NCI-H82 (cell line): ENCODE measurements around the gene NATD1.
A peak's percentile ranks its signal among the peaks of the same experiment; 100 is the strongest.

Experiments used
- DNase-seq: peaks from one replicate; lab custom pipeline; 2025; lab: John Stamatoyannopoulos, UW

NATD1 gene

DNA sequence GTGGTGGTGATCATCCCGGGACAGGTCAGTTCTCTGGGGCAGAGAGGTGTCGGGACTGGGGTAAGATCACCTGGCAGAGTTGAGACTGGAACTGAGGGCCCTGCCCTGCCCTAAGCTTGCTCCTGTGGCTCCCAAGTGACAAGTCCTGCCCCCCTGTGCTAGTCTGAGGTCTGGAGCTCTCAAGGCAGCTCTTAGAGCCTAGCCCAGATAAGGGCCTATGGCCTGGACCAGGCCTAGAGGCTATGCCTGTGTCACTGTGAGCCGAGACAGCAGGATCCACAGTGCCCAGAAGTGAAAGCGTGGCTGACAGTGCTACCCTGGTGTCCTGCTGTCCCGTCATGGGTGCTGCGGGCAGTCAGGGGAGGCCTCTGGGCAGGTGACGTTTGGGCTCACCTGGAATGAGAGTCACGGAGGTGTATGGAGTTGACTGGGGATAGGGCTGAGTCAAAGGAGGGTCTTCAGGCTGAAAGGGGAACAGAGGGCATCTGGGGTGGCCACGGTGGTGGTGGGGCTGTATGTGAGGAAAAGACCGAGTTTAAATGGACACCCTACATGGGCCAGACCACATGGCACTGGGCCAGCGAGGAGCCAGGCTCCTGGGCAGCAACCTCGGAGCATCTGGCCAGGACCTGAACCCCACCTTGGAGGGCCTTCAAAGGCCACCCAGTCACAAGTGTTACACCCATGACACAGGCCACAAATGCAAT, 5.5 kb downstream of the NATD1 start:
- DNase-seq: no peak

DNA sequence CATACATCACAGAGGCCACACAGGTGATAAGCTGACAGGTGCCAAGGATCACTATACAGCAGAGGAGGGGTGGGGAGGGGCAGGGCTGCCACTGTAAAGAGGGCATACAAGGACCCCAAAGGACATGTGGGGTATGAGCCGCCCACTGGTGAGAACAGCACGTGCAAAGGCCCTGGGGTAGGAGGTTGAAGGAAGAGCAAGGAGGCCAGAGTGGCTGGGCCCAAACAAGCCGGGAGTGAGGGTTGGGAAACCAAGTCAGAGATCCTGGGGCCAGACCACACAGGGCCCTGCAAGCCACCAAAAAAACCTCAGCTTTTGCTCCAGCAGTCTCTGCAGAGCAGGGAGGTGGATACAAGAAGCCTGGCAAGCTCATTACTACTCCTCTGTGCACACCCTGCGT, 6.5 kb downstream of the NATD1 start:
- no peak for DNase-seq

DNA sequence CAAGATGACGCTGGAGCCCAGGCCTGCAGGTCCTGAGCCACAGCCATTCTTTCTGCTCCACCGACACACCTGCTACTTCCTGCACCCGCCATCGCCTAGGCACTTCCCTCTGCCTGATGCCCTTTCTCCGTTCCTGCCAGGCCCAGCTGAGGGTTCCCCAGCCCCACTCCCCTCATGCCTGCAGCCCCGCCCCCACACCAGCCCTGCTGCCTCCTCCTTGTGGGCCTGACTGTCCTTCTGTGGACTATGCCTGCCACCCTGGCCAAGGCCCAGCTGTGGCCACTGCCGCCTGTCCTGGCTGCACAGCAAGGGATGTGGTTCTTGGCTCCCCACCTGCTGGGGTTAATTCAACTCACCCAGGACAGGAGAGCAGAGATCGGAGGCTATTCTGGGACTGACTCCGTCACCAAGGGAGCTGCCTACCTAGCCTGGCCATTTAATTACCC, 7.5 kb downstream of the NATD1 start:
- no peak for DNase-seq

DNA sequence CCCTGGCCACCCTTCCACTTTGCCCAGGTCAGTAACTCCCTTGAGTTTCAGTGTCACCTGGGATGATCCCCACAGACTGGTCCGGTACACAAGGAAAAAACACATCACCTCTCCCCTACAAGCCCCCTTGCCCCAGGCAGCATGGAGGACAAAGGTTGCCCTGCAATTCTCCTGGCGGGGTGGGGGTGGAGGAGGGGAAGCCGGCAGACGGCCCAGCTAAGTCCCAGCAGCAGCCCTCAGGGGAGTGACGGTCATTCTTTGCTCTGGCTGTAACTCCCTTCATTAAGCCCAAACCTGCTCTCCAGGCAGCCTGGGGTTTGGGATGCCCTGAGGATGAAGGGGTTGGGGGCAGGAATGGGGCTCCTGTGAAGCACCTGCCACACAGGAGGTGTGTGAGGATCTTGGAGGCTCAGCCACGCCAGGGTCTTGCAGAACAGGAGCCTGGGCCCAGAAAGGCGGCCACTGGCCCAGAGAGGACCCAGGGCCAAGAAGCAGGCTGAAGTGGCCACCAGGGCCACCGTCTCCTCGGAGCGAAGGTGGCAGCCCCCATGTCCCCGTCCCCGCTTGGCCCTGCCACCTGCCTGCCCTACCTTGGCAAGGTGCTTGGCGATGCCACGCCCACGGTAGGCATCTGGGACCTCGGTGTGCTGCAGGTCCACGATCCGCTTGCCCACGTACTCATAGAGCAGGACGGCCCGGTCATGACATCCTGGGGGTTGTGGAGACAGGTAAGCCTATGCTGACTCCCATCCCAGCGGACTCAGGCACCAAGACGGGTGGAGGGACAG, 9.5 kb downstream of the NATD1 start:
- no peak for DNase-seq

DNA sequence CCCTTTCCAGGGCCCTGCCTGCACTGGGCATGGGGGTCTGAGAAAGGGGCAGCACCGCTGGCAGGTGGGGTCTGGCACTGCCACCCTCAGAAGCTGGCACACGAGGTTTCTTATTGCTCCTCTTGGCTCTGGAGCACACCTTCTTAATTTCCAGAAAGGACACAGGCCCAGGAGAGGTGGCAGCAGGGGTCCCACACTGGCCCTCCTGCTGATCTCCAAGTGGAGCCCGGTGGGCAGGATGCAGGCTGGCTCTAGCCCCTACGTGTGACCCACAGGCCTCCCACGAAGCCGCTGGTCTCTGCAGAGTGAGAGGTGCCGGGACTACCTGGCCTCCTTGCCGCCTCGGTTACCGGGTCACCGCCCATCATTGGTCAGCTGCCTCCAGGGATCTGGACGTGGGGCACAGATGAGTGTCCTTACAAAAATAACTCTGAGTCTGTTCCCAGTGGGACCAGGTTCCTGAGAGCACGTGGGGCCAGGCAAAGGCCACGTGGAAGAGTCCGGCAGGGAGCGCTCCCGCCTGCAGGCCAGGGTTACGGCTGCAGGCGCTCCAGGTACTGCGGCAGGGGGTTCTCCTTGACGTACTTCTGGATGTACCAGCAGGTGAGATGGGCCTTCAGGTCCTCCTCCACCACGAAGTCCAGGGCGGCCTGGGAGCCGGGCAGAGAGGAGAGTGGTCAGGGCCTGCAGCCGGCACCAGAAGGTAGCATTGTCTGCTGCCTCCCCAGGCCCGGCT, 10.3 kb downstream of the NATD1 start:
- no peak for DNase-seq

DNA sequence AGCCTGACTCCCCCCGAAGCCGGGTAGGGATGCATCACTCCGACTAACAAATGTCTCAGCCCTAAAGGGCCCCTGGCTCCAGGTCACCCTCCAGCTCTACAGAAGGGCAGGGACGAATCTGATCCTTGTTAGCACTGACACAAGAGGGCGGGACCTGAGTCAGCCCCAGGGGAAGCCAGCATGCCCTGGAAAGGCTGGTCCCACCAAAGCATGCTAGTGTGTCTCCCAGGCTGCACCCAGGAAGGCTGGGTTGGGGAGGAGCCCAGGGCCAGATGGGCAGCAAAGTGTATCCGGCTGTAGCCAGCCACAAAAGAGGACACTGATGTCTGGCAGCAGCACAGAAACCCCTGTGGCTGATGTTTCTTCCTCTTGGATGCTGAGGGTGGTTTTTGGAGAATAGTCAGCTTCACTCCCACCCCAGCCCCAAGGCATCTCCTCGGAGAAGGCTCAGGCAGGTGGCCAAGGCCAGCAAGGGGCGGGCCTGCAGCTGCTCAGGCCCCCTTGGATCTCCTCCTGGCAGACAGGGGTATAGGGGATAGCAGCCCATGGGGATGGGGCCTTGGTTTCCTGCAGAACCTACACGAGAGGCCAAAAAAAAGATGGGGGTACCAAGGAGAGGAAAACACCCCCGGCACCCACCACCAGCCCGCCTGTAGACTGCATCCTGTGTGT, 11.0 kb downstream of the NATD1 start:
- no peak for DNase-seq

DNA sequence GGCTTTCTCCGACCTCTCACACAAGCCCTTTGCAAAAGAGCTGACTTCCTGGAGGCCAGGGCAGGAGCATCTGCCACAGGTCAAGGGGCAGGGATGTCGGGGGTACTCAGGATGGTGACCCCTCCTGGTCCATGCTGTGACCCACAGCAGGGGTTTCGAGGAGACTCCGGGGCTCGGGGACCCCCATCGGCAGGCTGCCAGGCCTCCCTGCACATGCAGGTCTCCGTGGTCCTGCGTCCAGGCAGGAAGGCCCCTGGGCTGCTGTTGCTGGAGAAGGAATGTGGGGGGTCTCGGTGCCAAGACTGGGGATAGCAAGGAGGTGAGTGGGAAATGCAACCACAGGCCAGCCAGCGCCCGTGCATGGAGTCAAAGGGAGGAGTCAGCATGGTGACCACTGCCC, 11.6 kb downstream of the NATD1 start:
- DNase-seq: no peak

DNA sequence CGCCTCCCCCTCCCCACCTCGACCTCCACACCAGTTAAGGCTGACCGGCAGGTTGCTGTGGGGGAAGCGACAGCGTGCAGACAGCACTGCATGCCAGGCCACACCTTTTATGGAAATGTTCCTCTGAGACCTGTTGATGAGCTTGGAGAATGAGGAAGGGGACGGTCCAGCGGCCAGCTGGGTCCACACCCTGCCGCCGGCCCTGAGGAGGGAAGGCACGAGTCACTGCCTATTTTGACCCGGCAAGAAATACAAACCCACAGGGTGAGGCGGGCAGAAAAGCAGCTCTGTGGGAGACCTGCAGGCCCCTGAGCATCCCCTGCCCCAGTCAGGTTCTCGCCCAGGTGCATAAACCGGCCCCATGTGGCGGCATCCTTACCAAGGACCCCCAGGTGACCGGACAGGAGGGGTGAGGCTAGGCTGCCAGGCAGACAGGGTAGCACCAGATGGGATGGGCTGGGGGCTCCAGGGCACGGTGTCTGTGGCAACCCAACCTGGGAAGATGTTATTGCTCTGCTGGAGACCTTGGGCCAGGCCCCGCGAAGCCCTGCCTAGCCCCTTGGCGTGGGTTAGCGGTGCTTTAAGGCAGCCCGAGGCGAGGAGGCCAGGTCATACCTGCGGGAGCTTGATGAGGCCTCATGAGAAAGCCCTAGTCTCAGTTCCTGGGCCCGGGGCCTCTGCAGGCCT, 12.7 kb downstream of the NATD1 start:
- DNase-seq: no peak

DNA sequence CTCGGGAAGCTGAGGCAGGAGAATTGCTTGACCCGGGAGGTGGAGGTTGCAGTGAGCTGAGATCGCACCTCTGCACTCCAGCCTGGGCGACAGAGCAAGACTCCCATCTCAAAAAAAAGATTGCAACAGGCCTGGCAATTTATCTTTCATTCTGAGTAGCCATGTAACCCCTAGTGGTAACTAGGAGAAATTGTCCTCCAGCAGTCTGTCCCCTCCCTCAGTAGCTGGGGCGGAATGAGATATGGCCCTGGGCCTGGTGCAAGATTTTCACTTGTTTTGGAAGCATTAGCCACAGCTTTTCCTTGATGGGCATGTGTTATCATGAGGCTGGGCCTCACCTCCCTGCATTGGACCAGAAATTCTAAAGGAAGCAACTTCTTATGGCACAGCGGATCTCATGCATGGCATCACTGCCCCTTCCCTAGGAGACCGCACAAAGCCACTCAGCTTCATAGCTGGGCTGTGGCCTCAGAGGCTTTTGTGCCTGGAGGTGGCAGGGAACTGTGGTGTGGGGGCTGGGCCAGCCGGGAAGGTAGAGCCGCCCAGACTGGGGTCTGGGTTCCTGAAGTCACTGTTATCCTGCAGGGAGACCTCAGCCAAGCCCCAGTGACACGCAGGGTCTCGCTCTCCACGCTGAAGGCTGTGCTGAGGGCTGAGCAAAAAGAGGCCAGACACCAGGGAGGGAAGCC, 13.4 kb downstream of the NATD1 start:
- peak; percentile 64 for DNase-seq

DNA sequence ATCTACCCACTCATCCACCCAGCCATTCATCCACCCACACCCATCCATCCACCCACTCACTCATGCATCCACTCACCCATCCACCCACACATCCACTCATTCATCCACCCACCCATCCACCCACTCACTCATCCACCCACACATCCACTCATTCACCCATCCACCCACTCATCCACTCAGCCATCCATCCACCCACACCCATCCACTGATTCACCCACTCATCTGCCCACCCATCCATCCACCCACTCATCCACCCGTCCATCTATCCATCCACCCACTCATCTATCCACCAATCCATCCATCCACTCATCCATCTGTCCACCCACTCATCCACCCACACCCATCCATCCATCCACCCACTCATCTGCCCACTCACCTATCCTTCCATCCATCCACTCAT, 17.3 kb downstream of the NATD1 start:
- DNase-seq: no peak

DNA sequence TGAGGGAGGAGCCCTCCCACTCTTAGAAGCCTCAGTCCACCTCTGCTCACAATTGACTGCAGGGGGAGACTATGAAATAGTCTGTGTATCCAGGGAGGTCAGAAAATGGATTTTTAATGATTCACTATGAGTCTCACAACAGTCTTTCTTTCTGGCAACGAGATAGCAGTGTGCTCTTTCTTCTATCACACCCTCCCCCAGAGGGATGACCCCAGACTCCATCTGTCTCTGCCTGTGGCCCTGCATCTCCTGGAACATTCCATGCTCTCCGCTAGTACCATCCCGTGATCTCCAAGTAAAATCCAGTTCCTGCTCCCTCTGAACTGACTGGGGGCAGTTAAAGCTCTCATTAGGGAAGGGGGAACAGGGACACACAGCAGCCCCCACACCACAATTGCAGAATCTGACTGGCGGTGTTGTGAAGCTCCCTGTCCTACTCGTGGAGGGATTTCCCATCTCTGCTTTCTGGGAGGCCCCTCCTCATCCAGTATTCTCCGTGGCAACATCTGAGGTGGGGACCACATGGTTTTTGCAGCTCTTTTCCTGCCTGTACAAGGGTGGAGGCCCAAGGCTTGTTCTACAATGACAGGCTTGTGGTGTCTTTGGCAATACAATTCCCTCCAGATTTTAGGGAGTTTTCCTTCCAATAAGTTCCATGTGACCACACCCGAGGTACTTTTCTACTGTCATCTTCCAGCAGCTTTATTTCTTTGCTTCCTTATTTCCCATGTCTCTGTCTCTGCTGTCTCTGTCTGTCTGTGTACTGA, 19.4 kb downstream of the NATD1 start:
- DNase-seq: no peak

DNA sequence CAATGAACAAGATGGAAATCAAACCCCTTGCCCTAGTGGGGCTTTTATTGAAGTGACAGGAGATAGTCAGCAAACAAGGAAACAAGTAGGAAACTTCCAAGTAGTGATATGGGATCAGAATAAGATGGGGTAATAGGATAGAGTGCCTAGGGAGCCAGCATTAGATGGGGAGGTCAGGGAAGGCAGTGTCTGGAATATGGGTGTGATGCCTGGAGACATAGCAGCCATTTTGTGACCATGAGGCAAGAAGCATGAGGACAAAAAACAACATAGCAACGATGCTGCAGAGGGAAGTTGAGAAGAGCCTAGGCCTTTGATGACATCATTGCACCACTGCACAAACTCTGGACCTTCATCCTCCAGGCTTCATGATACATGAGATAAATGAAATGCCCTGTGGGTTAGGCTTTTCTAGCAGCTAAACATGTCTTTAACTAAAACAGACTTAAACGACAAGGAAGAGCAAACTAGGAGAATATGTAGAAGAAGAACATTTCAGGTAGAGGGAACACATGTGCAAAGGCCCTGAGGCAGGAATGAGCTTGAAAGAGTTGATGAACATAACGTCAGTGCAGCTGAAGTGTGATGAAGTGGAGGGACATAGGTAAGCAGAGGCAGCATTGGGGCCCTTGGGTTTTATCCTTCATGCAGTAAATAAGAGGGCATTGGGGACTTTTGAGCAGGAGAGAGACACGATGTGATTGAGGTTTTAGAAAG, 21.0 kb downstream of the NATD1 start:
- DNase-seq: no peak

DNA sequence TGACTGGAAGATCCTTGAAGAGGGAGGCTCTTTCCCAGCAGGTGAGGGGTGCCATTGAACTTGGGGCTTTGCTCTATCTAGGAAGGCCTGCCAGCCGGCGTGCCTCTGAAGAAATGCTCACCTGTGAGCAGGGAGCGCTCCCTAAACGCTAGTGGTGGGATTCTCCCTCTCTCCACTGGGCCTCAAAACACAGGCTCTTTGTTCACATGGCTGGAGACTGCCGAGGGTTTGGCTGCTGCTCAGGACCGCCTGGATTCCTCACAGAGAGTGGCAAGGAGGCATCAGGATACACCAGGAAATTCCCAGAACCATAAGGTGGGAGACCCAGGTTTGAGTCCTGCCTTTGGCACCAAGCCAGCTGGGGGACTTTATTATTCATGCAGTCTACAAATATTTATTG, 21.7 kb downstream of the NATD1 start:
- DNase-seq: no peak

DNA sequence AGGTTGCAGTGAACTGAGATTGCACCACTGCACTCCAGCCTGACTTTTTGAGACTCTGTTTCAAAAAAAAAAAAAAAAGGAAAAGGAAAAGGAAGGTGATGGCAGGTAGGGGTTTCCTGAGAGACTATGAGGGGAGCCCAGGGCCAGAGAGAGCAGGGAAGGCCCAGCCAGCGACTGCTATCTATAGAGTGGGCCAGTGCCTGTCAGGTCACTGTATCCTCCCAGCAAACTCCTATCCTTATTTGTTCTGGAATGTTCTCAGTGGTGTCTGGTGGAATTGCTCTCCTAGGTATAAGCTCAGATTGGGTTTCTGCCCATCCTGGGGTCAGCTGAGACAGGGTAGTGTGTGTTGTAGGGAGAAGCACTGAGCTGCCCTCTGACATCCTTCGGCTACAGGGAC, 24.4 kb downstream of the NATD1 start:
- no peak for DNase-seq

DNA sequence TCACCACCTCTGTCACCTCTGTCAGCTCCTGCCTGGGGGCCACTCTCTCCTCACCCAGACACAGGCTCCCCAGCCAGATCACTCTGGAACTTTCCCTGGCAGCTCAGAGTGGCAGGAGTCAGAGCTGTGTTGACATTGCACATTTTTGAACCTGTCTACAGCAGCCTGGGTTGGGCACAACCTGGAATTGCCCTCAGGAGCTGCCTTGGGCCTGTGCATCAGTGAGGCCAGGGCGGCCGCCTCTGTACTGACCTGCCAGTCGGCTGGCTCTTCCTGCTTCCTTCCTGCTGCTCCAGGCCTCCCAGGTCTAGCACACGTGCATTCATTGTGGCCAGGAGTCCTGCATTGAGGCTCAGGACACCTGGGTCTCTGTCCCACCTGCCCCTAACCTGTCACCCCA, 25.1 kb downstream of the NATD1 start:
- DNase-seq: no peak

DNA sequence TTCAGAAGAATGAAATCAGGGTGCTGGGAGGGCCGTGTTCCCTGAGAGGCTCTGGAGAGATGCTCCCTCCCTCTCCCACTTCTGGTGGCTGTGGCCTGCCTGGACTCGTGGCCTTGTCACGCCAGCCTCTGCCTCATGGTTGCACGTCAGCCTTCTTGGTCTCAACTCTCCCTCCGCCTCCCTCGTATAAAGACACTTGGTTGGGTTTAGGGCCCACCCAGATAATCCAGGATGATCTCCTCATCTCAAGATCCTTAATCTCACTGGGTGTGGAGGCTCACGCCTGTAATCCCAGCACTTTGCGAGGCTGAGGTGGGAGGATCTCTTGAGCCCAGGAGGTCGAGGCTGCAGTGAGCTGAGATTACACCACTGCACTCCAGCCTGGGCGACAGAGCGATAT, 25.9 kb downstream of the NATD1 start:
- DNase-seq: peak; percentile 84

DNA sequence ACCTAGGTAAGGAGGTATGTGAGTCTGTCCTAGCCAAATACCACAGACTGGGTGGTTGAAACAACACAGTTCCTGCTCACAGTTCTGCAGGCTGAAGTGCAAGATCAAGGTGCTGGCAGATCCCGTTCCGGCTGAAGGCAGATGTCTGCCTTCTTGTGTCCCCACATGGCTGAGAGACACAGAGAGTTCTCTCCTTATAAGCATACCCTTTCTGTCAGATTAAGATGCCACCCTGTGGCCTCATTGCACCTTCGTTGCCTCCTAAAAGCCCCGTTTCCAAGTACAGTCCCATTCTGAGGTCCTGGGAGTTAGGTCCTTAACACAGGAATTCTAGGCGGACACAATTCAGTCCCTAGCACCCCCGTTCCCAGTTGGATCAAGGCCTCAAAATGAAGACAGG, 30.1 kb downstream of the NATD1 start:
- no peak for DNase-seq

DNA sequence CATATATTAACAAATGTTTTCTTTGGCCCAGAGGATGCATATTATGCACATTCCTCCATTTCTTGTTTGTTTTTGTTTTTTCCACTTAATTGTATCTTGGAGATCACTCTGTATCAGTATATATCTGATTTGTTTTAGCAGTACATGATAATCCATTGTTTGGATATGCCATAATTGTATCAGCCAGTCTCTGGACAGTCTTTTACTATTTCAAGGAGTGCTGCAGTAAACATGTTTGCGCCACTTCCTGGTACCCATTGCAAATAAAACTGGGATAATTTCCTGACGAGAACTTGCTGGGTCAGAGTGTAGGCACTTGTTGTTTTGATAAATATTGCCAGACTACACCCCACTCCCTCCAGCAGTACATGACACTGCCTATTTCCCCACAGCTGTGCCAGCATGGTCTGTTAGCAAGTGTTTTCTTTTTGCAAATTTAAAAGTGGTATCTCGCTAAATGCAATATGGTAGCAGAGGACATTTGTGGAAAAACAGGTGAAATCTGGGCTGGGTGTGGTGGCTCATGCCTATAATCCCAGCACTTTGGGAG, 34.3 kb downstream of the NATD1 start:
- DNase-seq: no peak

DNA sequence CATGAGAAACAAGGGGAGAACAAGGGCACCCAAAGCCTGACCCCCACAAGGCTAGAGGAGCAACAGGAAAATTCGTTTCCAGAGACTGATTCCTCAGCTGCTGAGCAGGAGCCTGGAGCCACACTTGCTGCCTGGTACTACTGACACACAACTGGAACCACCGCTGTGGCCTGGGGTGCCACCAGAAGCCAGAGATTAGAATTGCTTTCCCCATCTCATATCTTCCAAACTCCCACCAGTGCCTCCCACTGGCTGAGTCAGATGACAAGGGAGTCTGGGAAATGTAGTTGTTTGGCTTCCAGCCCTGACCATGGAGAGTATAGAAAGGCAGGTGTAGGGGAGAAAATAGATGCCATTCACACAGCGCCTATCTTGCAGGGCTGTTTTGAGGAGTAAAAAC, 35.1 kb downstream of the NATD1 start:
- DNase-seq: peak; percentile 61
